Stimulated activated CD4-positive, alpha-beta T cell treated with anti-CD3 and anti-CD28 coated beads, Interleukin-12 subunit alpha, Interleukin-12 subunit beta, amount 100 ng/mL, for 48 hours (primary cell): ENCODE measurements around the gene ODAD2.
"Not testable (repeated sequence)": the region's sequence is repeated elsewhere in the genome, so short reads cannot be mapped to it uniquely, and the experiment has no call there.

ENCODE experiments used
- DNase-seq, 3 donors: peaks; one replicate each; pipeline ENCODE4 v3.0.0-alpha.2; 2020; ENCODE audit warnings: low read depth in 2 of 3, low spot score in 1 of 3

ODAD2 gene

DNA sequence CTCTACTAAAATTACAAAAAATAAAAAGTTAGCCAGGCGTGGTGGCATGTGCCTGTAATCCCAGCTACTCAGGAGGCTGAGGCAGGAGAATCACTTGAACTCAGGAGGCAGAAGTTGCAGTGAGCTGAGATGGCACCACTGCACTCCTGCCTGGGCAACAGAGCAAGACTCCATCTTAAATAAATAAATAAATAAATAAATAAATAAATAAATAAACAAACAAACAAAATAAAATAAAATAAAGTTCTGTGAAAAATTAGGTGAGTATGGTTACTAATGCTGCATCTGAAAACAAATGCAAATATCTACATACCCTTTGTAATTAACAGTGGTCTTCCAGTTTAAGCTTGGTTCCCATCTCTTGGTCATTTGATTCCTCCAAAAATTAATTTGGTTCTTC, 28.1 kb downstream of the ODAD2 start:
- DNase-seq, result not testable (repeated sequence)

DNA sequence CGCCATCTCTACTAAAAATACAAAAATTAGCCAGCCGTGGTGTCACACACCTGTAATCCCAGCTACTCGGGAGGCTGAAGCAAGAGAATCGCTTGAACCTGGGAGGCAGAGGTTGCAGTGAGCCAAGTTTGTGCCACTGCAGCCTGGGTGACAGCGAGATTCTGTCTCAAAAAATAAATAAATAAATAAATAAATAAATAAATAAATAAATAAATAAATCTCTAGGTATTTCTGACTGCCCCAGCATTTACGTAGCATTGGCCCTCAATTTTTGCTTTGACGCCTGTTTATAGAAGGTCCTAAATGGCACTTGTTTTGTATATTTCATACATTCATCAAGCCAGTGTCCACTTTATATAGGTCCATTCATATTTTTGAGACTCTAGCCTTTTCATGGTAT, 28.9 kb downstream of the ODAD2 start:
- DNase-seq, result not testable (repeated sequence)

- DNase-seq, result no peak
Observed at GRCh38 chr10:27959093-27959715, 39.7 kb downstream of the ODAD2 start.

- not testable (repeated sequence) for DNase-seq
Observed at GRCh38 chr10:27958383-27958782, 40.5 kb downstream of the ODAD2 start.

- DNase-seq, result no peak
Observed at GRCh38 chr10:27950242-27950564, 48.7 kb downstream of the ODAD2 start.

- no peak for DNase-seq
Observed at GRCh38 chr10:27949528-27950241, 49.2 kb downstream of the ODAD2 start.

DNA sequence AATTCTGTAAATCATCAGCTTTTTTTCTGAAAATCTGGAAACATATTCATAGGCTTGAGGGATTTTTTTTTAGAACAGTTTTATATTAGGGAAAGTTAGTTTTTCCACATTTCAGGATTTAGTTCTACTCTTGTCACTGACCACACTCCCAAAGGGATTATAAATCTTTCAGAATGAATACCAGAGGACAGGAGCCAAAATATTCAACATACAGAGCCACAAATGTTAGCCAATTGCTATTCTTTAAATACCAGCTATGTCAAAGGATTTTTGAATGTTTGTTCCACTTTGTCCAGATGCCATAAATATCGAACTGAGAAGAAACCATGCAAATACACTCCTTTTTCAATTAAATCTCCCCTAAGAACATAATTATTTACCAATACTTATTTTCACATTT, 50.7 kb downstream of the ODAD2 start:
- DNase-seq, result no peak

- no peak for DNase-seq
Observed at GRCh38 chr10:27947540-27947939, 51.3 kb downstream of the ODAD2 start.

DNA sequence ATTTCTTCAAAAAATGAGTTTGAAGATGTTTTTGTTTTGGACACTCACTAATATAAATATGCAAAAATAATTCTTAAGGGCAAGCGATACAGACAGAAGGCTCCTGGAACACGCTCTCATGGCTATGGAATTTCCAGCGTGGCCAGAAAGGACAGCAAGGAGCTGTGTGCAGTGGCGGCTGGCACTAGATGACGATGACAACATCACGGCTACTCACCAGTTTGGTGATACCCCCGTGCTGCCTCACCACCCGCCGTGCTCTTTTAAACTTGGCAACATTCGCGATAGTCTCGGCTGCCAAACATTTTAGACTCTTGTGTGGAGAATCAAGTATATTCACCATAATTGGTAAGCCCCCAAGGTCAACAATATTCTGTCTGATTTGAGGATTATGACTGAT, 54.9 kb downstream of the ODAD2 start:
- no peak for DNase-seq

- DNase-seq, result no peak
Observed at GRCh38 chr10:27914888-27915287, 84.0 kb downstream of the ODAD2 start.

GRCh38 chr10:27912231-27912630, 86.6 kb downstream of the ODAD2 start:
- DNase-seq, result no peak

GRCh38 chr10:27911539-27911938, 87.3 kb downstream of the ODAD2 start:
- DNase-seq, result no peak

GRCh38 chr10:27911011-27911410, 87.9 kb downstream of the ODAD2 start:
- DNase-seq, result no peak

GRCh38 chr10:27908231-27908630, 90.6 kb downstream of the ODAD2 start:
- no peak for DNase-seq

DNA sequence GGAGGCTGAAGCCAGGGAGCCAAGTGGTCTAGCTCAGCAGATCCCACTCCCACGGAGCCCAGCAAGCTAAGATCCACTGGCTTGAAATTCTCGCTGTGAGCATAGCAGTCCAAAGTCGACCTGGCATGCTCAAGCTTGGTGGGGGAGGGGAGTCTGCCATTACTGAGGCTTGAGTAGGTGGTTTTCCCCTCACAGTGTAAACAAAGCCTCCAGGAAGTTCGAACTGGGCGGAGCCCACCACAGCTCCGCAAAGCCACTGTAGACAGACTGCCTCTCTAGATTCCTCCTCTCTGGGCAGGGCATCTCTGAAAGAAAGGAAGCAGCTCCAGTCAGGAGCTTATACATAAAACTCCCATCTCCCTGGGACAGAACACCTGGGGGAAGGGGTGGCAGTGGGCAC, 99.4 kb downstream of the ODAD2 start:
- DNase-seq, result not testable (repeated sequence)

GRCh38 chr10:27899058-27899457, 99.8 kb downstream of the ODAD2 start:
- DNase-seq, result no peak

DNA sequence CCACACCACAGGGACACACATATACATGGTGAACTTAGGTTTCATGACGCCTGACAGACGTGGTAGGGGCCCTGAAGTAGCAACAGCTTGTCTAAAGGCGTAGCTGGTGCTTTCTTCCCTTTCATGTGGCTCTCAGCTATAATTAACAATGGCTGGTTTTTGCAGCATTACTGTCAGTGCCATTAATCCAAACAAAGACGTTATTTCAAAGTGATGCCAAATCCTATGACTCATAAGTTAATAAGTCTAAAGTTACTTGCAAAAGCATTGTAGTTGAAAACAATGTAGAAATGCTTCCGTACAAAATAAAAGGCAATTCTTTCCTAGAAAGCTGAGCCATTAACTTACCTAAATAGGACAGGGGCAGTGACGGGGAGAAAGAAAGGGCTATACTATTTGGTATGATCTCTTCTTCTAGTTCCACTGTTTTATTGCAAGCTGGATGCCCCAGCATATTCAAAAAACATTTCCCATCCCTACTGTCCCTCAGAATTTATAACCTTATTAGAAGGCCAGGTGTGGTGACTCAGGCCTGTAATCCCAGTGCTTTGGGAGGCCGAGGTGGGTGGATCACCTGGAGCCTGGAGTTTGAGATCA, 105.4 kb downstream of the ODAD2 start:
- DNase-seq, result no peak

GRCh38 chr10:27890971-27891370, 107.9 kb downstream of the ODAD2 start:
- DNase-seq, result no peak

DNA sequence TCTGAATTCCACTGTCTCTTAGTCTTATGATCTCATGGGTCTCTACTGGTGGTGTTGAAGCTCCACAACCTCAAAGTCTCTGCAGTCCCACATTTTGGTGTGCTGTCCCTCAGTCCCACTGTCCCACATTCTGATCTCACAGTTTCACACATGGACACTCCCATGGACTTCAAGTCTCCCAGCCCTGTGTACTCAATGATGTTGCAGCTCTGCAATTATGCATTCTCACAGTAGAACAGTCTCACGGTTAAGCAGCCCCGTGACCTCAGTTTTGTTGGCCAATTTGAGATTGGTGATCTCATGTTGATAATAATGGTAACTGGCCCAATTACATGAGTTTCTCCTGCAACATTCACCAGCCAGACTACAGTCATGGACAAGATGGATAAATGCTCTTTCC, 109.4 kb downstream of the ODAD2 start:
- DNase-seq, result no peak

DNA sequence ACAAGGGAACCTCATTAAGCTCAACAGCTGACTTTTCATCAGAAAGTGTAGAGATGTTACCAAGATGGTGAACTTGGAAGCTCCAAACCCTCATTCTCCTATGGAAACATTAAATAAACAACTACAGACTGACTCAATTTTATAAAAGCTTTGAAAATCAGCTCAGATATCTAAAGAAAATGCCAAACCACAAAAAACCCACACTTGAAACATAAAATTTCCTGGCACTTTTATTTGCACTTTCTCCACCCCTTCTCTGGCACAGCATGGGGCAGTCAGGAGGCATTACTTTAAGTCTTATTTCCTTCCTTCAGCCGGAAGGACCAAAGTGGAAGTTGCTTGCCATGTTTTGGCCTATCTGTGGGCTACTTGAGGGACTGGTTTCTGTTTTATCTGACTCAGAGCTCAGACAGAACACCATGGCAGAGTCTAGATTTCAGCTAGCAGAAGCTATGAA, 114.7 kb downstream of the ODAD2 start:
- no peak for DNase-seq

- no peak for DNase-seq
Observed at GRCh38 chr10:27878281-27878680, 120.6 kb downstream of the ODAD2 start.

GRCh38 chr10:27865221-27865635, 133.7 kb downstream of the ODAD2 start:
- no peak for DNase-seq

GRCh38 chr10:27861781-27862180, 137.1 kb downstream of the ODAD2 start:
- DNase-seq, result no peak
